ACHN (cell line): ENCODE measurements around the gene BCL11A.
"Not testable (repeated sequence)": the region's sequence is repeated elsewhere in the genome, so short reads cannot be mapped to it uniquely, and the experiment has no call there.

ENCODE experiments used
- DNase-seq: peaks from one replicate; pipeline ENCODE4 v3.0.0-alpha.2; 2015
- in situ Hi-C: cut with HindIII; loops from 2 replicates; pipeline ENCODE4 v1.10.0; 2017; ENCODE audit warnings: low sequenced_read_pairs, low pct_ligation_motif_present, low pct_unique_long_range_greater_than_20kb

Gene BCL11A

DNA sequence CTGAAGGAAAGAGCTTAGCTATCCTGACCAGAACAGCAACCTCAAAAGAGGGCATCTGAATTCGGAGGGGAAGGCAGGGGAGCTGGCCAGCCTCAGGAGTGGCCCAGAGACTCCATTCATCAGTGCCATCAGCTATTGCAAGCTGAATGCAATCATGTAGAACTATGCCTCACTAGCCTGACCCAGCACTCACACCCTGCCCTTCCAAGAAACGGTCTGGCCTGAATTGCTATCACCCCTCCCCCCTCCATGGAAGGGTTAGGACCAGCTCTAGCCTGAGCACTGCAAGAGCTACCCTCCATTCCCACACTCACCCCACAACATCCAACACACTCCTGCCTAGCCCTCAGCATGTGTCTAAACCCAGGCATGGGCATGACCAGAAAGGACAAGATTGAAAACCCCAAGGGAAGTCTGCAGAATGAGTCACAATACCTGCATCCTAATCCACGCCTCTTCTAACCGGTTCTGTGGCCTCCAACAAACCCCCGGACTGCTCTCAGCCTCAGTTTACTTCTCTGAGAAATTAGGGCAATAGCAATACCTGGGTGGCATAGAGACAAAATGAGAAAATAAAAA lies 120.3 kb downstream of the BCL11A start:
- DNase-seq = no peak
- in situ Hi-C loops = no loop called here

DNA sequence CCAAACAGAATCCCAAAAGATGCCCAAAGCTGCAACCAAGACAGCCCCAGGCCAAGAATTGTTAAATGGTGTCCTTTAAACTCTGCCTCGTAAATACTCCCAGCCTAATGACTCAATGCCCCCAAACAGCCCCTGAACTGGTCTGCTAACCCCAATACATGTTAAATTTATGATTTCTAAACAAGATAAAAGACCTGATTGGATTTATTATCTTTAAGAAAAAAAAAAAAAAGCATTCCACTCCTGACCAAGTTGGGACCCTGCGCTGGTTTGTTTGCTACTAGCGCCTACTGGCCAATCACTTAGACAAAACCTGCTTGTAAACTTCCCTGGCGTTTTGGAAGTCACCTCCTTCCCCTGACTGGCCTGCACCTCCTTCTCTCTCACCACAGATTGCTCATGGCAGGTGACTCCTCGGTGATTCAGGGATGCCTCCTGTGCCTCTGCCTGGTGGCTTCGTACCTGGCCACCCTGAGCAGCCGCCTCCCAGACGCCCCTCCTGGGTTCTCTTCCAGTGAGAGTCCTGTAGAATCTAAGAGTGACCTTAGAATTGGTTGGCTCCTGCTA lies 121.3 kb downstream of the BCL11A start:
- in situ Hi-C loops = no loop called here
- no peak for DNase-seq

DNA sequence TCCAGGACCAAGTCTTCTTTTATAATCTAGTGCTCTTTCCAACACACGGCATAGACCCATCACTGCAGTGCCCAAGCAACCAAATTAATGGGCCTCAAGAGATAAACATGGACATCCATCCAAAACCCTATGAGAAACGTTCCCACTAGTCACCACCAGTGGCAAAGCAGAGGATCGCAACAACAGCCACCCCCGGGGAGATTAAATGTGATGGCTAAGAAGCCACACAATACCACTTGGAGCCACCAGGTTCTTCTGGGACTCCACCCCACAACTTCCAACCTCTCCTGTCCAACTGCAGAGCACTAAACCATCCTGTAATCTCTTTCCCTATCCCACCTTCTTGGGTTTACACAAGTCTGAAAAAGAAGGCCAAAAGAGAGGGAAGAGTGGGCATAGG lies 123.8 kb downstream of the BCL11A start:
- in situ Hi-C loops = no loop called here
- no peak for DNase-seq

DNA sequence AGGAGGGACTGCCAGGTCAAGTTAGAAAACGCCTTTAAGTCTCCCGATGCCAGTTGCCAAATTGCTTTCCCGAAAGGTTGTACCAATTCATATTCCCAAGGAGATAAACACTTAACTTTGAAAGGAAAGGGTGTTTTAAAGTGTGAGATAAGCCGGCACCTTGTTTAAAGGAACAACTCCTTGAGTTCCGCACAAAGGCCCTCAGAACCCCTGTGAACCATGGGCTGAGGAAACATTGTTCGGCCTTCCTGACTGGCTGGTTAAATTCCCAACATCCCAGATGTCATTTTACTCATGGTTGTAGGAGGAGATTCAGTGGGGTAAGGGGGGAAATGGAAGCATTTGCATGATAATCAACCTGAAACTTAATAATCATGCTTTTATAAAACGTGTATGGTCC lies 126.6 kb downstream of the BCL11A start:
- in situ Hi-C loops = no loop called here
- no peak for DNase-seq

DNA sequence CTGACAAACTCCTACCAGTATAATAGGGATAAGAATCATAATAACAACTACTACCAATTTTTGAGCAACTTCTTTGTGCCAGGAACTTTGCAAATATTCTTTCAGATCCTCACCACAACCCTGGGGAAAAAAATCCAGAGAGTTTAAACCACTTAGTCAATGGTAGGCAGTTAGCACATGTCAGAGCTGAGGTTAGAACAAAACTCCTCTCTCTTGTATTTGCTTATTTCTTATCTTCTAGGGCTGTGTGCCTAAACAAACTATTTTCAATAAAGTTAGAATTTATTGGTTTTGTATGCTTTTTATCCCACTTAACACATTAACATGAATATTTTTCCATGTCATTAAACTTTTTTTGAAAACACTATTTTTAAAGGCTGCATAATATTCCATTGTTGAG lies 127.1 kb downstream of the BCL11A start:
- no peak for DNase-seq
- in situ Hi-C loops = no loop called here

DNA sequence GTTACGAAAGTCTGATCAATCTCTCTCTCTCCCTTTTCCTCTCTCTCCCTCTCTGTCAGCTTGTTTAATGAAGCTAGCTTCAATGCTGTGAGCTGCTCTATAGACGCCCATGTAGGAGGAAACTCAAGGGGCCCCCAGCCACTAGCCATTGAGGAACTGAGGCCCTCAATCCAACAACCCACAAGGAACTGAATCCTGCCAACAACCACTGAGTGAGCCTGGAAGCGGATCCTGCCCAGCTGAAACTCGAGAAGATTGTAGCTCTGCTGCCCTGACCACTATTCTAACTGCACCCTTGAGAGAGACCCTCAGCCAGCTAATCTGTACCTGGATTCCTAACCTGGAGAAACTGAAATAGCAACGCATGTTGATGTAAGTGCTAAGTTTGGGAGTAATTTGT lies 129.2 kb downstream of the BCL11A start:
- in situ Hi-C loops = no loop called here
- DNase-seq = no peak

DNA sequence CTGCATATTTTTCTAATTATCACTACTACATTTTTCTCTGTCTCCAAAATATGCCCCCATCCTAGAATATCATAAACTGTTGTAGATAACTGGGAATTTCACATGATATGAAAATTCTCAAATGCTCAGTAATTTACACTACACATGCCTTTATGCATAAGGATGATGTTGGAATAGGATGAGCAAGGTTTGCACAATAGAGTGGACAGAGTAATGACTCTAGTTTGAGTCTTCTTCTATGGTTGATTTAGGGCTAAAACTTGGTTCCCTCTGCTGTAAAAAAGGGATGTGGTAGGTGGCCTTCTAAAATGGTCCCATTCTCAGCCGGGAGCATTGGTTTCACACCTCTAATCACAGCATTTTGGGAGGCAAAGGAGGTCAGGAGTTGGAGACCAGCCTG lies 129.9 kb downstream of the BCL11A start:
- in situ Hi-C loops = no loop called here
- no peak for DNase-seq

DNA sequence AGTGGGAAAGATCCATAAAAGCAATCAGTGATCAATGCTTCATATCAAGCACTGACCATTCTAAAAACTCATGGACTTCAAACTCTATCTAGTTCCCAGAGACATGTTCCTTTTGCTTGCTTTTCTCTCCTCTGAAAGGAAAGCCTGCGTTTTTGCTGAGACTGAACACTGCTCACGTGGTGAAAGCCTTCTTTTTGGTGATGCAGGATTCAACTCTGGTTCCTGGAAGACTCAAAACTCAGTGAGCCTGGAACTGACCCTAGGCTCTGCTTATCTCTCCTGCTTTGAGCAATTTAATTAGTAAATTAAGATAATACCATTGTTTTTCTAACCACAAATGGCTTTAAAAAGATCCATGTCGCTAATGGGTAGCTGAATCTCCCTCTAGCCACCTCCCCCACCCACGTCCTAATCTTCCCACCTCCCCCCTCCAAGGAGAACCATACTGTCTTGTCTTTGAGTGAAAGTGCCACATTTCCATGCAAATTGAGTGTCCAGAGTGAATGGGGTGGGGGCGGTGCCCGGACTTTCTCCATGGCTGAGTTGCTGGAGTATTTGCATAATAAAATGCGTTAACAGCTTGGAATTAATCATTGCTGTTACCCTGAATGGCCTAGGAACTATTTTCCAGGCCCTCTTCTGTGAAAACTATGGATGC lies 130.5 kb downstream of the BCL11A start:
- in situ Hi-C loops = no loop called here
- no peak for DNase-seq

DNA sequence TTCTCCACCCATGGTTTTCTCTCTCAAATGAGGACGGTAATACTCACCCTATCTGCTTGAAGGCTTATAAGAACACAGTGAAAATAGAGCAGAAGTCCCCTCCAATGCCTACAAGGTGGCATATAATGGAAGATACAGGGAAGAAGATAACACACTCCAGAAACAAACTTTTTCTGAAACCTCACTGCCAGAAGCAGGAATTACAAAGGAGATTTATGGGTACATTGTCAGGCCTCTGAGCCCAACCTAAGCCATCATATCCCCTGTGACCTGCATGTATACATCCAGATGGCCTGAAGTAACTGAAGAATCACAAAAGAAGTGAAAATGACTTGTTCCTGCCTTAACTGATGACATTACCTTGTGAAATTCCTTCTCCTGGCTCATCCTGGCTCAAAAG lies 136.2 kb downstream of the BCL11A start:
- in situ Hi-C loops, DNase-seq: not testable (repeated sequence)

DNA sequence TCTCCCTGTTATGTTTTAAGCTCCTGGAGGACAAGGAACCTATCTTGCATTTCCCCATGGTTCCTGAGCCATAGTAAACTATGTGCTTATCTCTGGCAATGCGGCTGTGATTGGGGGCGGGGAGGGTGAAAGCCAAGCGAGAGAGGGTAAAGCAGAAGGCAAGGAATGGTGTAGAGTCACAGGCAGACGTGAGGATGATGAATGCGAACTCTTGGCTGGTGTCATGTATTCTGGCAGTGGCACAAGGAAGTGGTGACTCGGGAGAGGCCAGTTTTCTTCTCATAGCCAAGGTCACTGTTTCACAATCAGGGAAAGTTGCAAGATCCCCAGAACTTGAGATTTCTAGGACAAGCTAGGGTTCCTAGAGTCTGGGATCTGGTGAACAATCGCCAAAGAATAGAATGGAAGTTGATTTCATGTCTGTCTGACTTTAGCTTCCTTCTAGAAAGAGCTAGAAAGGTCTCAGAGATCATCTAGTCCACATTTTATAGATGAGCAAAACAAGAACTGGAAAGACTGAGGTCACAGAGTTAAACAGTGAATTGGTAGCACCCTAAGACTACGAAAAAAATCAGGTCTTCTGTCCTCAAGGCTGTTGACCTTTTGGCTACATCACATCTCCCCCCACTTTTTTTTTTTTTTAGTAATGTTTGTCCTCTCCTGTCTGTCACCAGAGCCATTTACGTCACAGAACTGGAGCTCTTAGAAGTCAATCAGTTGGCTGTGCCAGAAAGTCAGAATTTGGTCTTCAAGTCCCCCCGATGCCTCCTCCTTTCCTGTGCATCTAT lies 137.0 kb downstream of the BCL11A start:
- in situ Hi-C loops = no loop called here
- no peak for DNase-seq

DNA sequence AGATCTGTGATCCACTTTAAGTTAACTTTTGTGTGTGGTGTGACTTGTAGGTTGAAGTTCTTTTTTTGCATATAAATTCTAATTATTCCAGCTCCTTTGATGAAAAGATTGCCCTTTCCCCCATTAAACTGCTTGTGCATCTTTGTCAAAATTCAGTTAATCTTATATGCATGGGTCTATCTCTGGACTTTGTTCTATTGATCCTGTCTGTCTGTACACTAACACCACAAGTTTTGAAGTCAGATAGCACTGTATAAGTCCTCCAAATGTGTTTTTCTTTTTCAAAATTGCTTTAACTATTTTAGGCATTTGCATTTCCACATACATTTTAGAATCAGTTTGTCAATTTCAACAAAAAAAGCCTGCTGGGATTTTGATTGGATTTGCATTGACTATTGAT lies 137.6 kb downstream of the BCL11A start:
- in situ Hi-C loops = no loop called here

DNA sequence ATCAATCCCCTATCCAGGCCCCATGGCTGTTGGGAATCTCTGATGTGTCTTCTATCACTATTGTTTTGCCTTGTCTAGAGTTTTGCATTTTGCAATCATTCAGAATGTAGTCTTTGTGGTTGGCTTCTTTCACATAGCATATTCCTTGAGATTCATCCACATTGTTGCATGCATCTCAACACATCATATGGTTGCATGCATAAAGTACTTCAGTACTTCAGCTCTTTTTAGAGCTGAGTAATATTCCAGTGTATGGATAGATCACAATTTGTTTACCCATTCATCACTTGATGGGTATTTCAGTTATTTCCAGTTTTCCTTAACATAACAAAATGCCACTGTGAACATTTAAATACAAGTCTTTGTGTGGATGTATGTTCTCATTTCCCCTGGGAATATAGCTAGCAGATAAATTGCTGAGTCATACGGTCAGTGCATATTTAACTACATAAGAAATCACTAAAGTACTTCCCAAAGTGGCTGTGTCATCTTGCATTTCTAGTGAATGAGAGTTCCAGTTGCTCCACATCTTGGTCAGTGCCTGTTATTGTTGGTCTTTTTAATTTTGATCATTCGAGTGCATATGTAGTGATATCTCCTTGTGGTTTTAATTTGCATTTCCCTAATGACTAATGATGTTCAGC lies 138.8 kb downstream of the BCL11A start:
- in situ Hi-C loops = no loop called here
- no peak for DNase-seq

More for the DNA sequence above, 137.6 kb downstream of the BCL11A start:
- DNase-seq = no peak

DNA sequence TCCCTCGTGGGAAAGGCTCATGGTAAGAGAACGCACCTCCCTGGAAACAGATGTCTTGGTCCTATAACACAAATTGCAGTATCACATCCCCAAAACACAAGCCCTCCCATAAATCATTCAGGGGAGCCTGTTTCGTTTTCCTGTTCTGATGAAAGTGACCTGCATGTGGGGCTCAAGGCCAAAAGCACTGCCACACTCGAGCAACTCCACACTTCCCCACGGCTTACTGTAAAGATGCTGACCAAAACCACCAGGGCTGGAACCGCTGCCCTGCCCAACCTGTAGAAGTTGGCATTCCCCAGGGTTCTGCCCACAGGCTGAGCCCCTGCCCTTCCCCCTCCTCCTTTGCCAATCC lies 139.7 kb downstream of the BCL11A start:
- in situ Hi-C loops = no loop called here
- DNase-seq = no peak

DNA sequence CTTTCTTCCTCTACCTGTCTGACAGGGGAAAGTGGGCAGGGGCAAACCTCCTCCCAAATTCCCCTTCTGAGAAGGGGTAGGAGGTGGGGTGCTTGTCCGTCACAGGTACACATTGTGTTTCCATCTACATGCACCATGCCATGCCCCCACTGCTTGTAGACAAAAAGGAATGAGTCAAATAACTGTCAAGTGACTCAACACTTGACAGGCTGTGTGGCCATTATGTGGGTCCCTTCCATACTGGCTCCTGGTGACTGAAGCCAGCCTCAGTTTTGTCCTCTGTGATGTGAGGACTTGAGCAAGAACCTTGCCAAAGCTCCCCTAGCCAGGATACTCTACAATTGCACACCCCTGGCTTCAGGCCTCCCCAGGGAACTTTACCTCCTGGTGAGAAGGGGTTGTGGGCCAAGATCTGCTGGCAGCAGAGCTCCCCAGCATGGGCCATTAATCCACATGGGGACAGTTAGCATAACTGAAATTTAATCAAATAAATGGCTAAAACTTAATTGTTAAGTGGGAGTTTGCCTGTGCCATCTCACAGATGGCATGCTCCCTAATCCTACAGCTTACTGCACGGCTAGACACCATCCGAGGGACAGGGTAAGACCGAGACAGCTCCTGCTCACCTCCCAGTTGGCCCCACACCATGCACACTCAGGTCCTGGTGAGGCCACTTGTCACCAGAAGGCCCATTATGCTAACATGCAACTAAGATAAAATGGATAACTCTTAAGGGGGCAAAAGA lies 140.2 kb downstream of the BCL11A start:
- no peak for DNase-seq
- in situ Hi-C loops = no loop called here

DNA sequence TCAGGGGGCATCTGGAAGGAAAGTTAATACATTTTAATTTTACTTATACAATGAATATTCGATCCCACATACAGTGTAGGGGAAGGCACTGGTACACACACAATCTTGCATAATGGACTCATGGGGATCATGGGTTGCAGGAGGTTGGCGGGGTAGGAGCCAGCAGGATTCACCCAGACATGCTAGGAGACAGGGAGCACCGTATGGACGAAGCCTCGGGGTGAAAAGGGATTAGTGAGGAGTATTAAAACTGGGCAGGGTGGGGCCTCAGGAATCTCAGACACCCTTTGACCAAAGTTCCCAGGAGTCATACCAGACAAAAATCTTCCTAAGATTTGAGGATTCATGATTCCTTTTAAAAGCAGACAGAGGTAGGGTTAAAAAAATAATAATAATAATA lies 140.8 kb downstream of the BCL11A start:
- in situ Hi-C loops = no loop called here

DNA sequence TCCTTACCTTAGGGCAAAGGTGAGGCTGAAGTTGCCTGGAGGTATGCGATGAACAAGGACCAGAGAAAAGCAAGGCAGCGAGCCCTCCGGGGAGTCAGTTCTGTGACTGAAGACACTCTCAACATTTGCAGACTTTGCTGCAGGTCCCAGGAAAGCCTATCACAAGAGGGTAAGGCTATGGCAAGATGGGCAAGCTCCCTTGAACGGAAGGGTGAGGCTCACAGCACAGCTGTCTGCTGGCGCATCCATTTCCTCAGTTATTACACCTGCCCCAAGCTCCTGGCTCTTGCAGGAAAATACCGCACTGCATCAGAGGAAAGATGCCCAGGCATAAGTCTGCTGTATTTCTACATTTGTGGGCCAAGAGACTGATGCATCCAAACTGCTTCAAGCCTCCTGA lies 141.4 kb downstream of the BCL11A start:
- in situ Hi-C loops = no loop called here
- no peak for DNase-seq

More for the DNA sequence above, 140.8 kb downstream of the BCL11A start:
- no peak for DNase-seq

DNA sequence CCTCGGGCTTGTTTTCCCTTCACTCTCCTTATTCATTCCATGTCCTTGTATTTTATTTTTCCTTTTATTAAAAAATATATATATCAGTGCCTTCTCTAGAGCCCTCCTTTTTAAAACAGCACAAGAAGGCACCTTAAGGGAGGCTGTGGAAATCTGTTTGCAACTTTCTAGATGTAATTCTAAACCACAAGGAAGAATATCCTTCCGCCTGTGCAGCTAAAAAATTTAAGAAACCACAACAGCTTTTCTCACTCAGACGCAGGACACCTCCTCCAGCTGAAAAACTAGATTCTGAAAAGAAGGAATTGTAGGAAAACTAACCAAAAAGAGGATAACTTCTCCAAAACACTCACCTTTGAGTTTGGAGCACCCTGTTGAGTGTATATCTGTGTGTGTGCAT lies 142.2 kb downstream of the BCL11A start:
- DNase-seq = no peak
- in situ Hi-C loops = no loop called here

DNA sequence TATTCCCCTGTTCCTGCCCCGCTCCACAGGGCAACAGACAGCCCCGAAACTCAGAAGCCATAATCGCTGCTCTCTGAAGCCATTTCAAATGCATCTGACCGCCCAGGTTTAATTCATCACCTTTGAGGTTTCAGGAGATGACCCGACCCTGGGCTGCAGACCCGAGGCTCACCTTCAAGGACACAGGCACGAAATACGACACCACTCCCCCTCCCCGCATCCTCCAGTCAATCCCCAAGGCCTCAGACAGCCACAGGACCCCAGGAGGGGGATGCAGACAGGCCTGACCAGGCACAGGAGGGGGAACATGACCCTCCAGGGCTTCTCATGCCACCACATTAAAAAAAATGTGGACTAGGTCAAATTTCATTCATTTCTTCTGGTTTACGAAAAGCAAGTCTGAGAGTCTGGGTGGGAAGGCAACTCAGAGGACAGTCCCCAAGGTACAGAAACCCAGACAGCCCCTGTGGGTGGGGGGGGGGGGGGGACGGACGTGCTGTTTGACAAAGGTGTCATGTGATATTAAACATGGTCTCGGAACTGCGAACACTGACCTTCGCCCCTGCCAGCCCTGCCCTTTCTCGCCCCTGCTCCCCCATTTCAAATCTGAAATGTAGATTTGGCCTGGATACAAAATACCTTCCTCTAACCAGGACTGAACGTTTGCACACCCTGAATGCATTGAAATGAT lies 142.9 kb downstream of the BCL11A start:
- no peak for DNase-seq
- in situ Hi-C loops = no loop called here
